Endothelial cell (in vitro differentiated cells): Measurements from ENCODE around the gene CPD. TPM values are rescaled to one million over a fixed set of nuclear protein-coding genes. Genes with fewer than 3 reads are reported as not detected.
"Not testable (repeated sequence)": the region's sequence is repeated elsewhere in the genome, so short reads cannot be mapped to it uniquely, and the experiment has no call there.

Experiments
- DNase-seq: peaks from one replicate; pipeline ENCODE4 v3.0.0; 2021; ENCODE audit warnings: low spot score
- H3K27ac Mint-ChIP-seq: one replicate; pipeline ENCODE4 v1.8.0; 2021; ENCODE audit warnings: mixed read lengths, inconsistent platforms; ENCODE audit not compliant: unreplicated experiment
- H3K27me3 Mint-ChIP-seq: one replicate; pipeline ENCODE4 v1.8.0; 2021; ENCODE audit warnings: mild to moderate bottlenecking, moderate library complexity, mixed read lengths, inconsistent platforms; ENCODE audit not compliant: unreplicated experiment
- H3K36me3 Mint-ChIP-seq: one replicate; pipeline ENCODE4 v1.8.0; 2021; ENCODE audit warnings: mild to moderate bottlenecking, low read depth, mixed read lengths, inconsistent platforms; ENCODE audit not compliant: unreplicated experiment
- H3K4me1 Mint-ChIP-seq: one replicate; pipeline ENCODE4 v1.8.0; 2021; ENCODE audit warnings: mild to moderate bottlenecking, mixed read lengths, inconsistent platforms; ENCODE audit not compliant: unreplicated experiment
- H3K4me3 Mint-ChIP-seq: one replicate; pipeline ENCODE4 v1.8.0; 2021; ENCODE audit warnings: mild to moderate bottlenecking, mixed read lengths, inconsistent platforms; ENCODE audit not compliant: unreplicated experiment
- H3K9me3 Mint-ChIP-seq: one replicate; pipeline ENCODE4 v1.8.0; 2021; ENCODE audit warnings: mixed read lengths, inconsistent platforms; ENCODE audit not compliant: unreplicated experiment
- CTCF ChIP-seq: fragments of 200-600 bp; sonication (generic); IDR thresholded peaks from one replicate; pipeline ENCODE4 v1.5.0; 2021; ENCODE audit warnings: antibody characterized with exemption; ENCODE audit not compliant: unreplicated experiment
- total RNA-seq: library from RNA; stranded (reverse); fragmentation: NEBNext Ultra II Directional; extraction: Animal tissue kit (Norgen Biotek cat#: 25700); gene quantifications from one replicate; pipeline ENCODE4 v1.2.1, GENCODE V29; 2021; ENCODE audit not compliant: unreplicated experiment

The CPD gene
- total RNA-seq, 1 donor from 2014 or later: 119 TPM

DNA sequence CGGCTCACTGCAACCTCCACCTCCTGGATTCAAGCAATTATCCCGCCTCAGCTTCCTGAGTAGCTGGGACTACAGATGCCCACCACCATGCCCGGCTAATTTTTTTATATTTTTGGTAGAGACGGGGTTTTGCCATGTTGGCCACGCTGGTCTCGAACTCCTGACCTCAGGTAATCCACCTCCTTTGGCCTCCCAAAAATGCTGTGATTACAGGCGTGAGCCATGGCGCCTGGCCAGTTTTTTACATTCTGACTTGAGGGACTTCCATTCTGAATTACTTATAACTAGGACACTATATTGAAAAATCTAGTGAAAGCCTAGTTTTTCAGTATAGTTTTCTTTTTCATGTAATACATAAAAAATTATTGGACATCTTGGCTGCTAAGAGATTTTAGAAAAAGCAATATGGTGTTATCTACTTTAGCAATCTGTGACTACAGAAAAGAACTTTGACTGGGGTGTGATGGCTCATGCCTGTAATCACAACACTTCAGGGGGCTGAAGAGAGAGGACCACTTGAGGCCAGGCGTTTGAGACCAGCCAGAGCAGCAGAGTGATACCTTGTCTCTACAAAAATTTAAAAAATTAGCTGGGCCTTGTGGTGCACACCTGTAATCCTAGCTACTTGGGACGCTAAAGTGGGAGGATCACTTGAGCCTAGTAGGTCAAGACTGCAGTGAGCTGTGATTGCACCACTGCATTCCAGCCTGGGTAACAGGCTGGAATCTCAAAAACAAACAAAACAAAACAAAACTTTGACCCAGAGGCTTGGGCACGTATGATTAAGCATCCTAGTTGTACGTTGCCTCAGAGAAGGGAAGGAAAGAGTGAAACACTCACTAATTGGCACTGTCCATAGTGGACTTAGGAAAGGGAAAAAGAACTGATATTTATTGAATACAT lies 71.6 kb downstream of the CPD start:
- H3K27ac Mint-ChIP-seq: no peak overlapping the region
- H3K36me3 Mint-ChIP-seq: peaks cover 31% of the 10 kb centered on the region
- H3K9me3 Mint-ChIP-seq: no peaks in the 10 kb centered on the region
- peaks cover 2% of the 10 kb centered on the region for H3K4me1 Mint-ChIP-seq
- TF ChIP-seq CTCF: no peak
- H3K4me3 Mint-ChIP-seq: no peak overlapping the region
- H3K27me3 Mint-ChIP-seq: peaks cover 2% of the 10 kb centered on the region
- no peak for DNase-seq

- Mint-ChIP-seq H3K9me3 (no peaks in the 10 kb centered on the region), H3K27me3 (peaks cover 2% of the 10 kb centered on the region), H3K27ac (no peak overlapping the region), H3K4me1 (peaks cover 3% of the 10 kb centered on the region), H3K36me3 (peaks cover 34% of the 10 kb centered on the region), H3K4me3 (peak overlapping the region; percentile 42)
- DNase-seq: no peak
- TF ChIP-seq CTCF: no peak
These were observed 75.9 kb downstream of the CPD start for GRCh38 chr17:30454635-30455034.

DNA sequence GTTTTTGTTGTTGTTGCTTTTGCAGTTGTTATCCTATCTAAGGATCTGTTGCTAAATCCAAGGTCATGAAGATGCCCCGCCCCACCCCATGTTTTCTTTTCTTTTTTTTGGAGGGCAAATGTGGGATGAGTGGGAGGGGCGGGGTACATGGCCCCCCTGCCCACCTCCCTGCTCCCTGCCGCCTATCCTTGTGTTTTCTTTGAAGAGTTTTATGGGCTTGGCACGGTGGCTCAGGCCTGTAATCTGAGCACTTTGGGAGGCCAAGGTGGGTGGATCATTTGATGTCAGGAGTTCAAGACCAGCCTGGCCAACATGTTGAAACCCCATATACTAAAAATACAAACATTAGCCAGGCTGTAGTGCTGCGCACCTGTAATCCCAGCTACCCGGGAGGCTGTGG lies 79.6 kb downstream of the CPD start:
- H3K27me3 Mint-ChIP-seq: peaks cover 1% of the 10 kb centered on the region
- no peak overlapping the region for H3K4me3 Mint-ChIP-seq
- no peaks in the 10 kb centered on the region for H3K9me3 Mint-ChIP-seq
- no peak for TF ChIP-seq CTCF
- no peak for DNase-seq
- no peak overlapping the region for H3K27ac Mint-ChIP-seq
- peaks cover 50% of the 10 kb centered on the region for H3K36me3 Mint-ChIP-seq
- peaks cover 3% of the 10 kb centered on the region for H3K4me1 Mint-ChIP-seq

DNA sequence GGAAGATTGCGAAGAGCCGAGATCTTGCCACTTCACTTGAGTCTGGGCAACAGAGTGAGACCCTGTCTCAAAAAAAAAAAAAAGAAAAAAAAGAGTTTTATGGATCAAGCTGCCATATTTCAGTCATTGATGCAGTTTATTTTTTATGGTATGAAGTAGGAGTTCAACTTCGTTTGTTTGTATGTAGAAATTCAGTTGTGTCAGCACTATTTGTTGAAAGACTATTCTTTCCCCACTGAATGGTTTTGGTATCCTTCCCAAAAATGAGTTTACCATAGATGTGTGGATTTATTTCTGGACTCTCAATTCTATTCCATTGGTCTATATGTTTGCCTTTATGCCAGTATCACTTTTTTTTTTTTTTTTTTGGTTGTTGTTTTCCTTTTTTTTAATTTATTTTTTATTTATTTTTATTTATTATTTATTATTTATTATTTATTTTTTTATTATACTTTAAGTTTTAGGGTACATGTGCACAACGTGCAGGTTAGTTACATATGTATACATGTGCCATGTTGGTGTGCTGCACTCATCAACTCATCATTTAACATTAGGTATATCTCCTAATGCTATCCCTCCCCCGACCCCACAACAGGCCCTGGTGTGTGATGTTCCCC lies 80.2 kb downstream of the CPD start:
- H3K27me3 Mint-ChIP-seq, H3K9me3 Mint-ChIP-seq, H3K27ac Mint-ChIP-seq, H3K4me1 Mint-ChIP-seq, DNase-seq, H3K4me3 Mint-ChIP-seq: not testable (repeated sequence)
- H3K36me3 Mint-ChIP-seq: peaks cover 50% of the 10 kb centered on the region

DNA sequence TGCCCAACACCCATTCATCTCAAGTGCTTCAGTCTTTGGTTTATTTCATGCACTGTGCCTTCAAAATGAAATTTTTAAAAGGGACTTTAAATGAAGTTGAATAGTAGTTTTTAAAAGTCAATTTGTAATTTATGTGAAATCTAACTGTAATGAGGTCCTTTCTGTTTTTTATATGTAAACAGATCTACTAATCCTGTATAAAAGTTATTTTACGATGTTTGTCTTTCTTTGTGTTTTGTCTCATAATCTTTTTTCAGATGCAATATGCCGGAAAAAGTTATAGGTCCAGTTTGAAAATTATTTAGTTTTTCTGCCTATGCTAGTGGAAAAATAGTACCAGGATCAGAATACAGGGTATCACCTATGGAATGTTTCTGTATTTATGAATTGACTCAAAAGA lies 89.7 kb downstream of the CPD start:
- Mint-ChIP-seq H3K4me1 (no peaks in the 10 kb centered on the region), H3K9me3 (no peaks in the 10 kb centered on the region), H3K4me3 (no peak overlapping the region), H3K27ac (no peak overlapping the region), H3K36me3 (peaks cover 16% of the 10 kb centered on the region), H3K27me3 (no peaks in the 10 kb centered on the region)
- TF ChIP-seq CTCF: no peak
- DNase-seq: no peak
